ENCODE data around the gene XRRA1. TPM values are rescaled to one million over a fixed set of nuclear protein-coding genes. Genes with fewer than 3 reads are reported as not detected.

Gene XRRA1, protein sequence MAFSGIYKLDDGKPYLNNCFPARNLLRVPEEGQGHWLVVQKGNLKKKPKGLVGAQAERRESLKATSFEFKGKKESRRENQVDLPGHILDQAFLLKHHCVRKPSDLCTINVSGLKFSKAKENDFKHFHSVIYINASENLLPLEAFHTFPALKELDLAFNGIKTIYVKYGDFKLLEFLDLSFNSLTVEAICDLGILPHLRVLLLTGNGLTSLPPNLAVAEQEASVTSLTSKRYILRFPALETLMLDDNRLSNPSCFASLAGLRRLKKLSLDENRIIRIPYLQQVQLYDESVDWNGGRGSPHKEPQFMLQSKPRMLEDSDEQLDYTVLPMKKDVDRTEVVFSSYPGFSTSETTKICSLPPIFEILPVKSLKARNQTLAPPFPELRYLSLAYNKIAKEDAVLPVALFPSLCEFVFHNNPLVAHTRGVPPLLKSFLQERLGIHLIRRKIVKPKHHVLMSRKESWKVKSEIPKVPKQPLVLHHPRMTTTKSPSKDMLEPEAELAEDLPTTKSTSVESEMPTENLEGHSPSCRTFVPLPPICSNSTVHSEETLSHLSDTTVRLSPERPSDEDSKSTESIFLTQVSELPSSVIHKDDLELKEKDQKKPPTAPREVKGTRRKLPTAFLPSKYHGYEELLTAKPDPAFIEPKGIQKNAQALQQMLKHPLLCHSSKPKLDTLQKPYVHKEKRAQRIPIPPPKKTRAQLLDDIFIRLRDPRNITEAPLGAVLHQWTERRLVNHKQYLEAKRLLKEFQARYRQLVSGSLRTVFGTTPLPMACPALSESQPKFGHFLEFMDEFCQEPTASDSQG
- total RNA-seq (2022; extraction: Qiagen RNA extraction) = 4.5 to 6.1 TPM (median 5.1 TPM) in 5 replicates

GRCh38 chr11:74948898-74949752 lies at the start of gene XRRA1, which contains the start of gene SPCS2:
Gene XRRA1, minus strand, starts transcription at chr11:74949091. Its CDS starts 8,213 bp downstream, at chr11:74940878.
Gene SPCS2, plus strand, starts transcription at chr11:74949266. Its CDS starts 20 bp downstream, at chr11:74949286.

GRCh38 chr11:74988541-74989259 lies 39.8 kb upstream of the XRRA1 start, which contains the start of gene NEU3:
Gene NEU3, plus strand, starts transcription at chr11:74988933. Its CDS starts 128 bp downstream, at chr11:74989061.

Other genes with a start within 250 kb of the XRRA1 start
- gene CHRDL2, start 217.7 kb downstream of the XRRA1 start, total RNA-seq (2022; extraction: Qiagen RNA extraction) = 3.1 to 5.7 TPM (median 4.0 TPM) in 5 replicates
- 3.6 to 5.7 TPM (median 3.9 TPM) in 5 replicates for gene RNF169, start 200.2 kb downstream of the XRRA1 start, total RNA-seq (2022; extraction: Qiagen RNA extraction)
- 234 to 354 TPM (median 245 TPM) in 5 replicates for gene SPCS2, start 175 bp upstream of the XRRA1 start, total RNA-seq (2022; extraction: Qiagen RNA extraction)
- gene NEU3, start 39.8 kb upstream of the XRRA1 start, total RNA-seq (2022; extraction: Qiagen RNA extraction) = 2.8 to 4.4 TPM (median 3.7 TPM) in 5 replicates
- gene OR2AT4, start 147.8 kb upstream of the XRRA1 start, total RNA-seq (2022; extraction: Qiagen RNA extraction) = not detected in 5 replicates
- gene SLCO2B1, start 202.0 kb upstream of the XRRA1 start, total RNA-seq (2022; extraction: Qiagen RNA extraction) = 2.9 to 4.4 TPM (median 3.3 TPM) in 5 replicates

Data from A549 treated with AZD2906 at 1 μM for 4 hours (cell line).